Progenitor cell of endocrine pancreas (in vitro differentiated cells): ENCODE data around the gene GMPR2. TPM values are rescaled to one million over a fixed set of nuclear protein-coding genes. Genes with fewer than 3 reads are reported as not detected.

ENCODE experiments used
- DNase-seq: peaks from one replicate; pipeline ENCODE4 v3.0.0; 2021; ENCODE audit warnings: low spot score; ENCODE audit not compliant: unreplicated experiment
- H3K27ac Mint-ChIP-seq: 2 replicates; pipeline ENCODE4 v1.8.0; 2021; ENCODE audit warnings: mild to moderate bottlenecking, moderate library complexity, mixed read lengths
- H3K27me3 Mint-ChIP-seq: 2 replicates; pipeline ENCODE4 v1.8.0; 2021; ENCODE audit warnings: mixed read lengths
- H3K36me3 Mint-ChIP-seq: 2 replicates; pipeline ENCODE4 v1.8.0; 2022; ENCODE audit warnings: mixed read lengths; ENCODE audit not compliant: insufficient read depth
- H3K4me1 Mint-ChIP-seq: 2 replicates; pipeline ENCODE4 v1.8.0; 2021; ENCODE audit warnings: low read depth, mixed read lengths
- H3K4me3 Mint-ChIP-seq: 2 replicates; pipeline ENCODE4 v1.8.0; 2021; ENCODE audit warnings: low read depth, mild to moderate bottlenecking, moderate library complexity, mixed read lengths
- H3K9me3 Mint-ChIP-seq: 2 replicates; pipeline ENCODE4 v1.8.0; 2021; ENCODE audit warnings: low read depth, mixed read lengths
- CTCF ChIP-seq: fragments of 200-600 bp; sonication (generic); IDR thresholded peaks from one replicate; pipeline ENCODE4 v1.5.0; 2021; ENCODE audit warnings: antibody characterized with exemption, mild to moderate bottlenecking; ENCODE audit not compliant: unreplicated experiment
- total RNA-seq: library from RNA; stranded (reverse); gene quantifications from 2 replicates; pipeline ENCODE4 v1.2.1, GENCODE V29; 2021

The GMPR2 gene
- total RNA-seq, 1 donor from 2014 or later = 73.6 TPM

GRCh38 chr14:24285351-24285750 is 52.6 kb downstream of the GMPR2 start:
- no peaks in the 10 kb centered on the region for H3K9me3 Mint-ChIP-seq
- no peaks in the 10 kb centered on the region for H3K27me3 Mint-ChIP-seq
- no peak for DNase-seq
- H3K36me3 Mint-ChIP-seq = peaks cover under 1% of the 10 kb centered on the region
- H3K27ac Mint-ChIP-seq = no peak overlapping the region
- TF ChIP-seq CTCF = no peak
- H3K4me3 Mint-ChIP-seq = no peak overlapping the region
- H3K4me1 Mint-ChIP-seq = no peaks in the 10 kb centered on the region

GRCh38 chr14:24286996-24287395 is 54.3 kb downstream of the GMPR2 start:
- Mint-ChIP-seq H3K27ac (no peak overlapping the region), H3K9me3 (no peaks in the 10 kb centered on the region)
- no peak for TF ChIP-seq CTCF

More at GRCh38 chr14:24286996-24287395, 54.3 kb downstream of the GMPR2 start:
- DNase-seq = no peak
- Mint-ChIP-seq H3K4me3 (no peak overlapping the region), H3K36me3 (peaks cover 3% of the 10 kb centered on the region), H3K27me3 (no peaks in the 10 kb centered on the region), H3K4me1 (no peaks in the 10 kb centered on the region)

Other genes with a start within 250 kb of the GMPR2 start
- gene DHRS4L2, start 244.0 kb upstream of the GMPR2 start, total RNA-seq = 12.2 and 14.0 TPM in 2 replicates
- 4.3 and 4.9 TPM in 2 replicates for gene CARMIL3, start 180.9 kb upstream of the GMPR2 start, total RNA-seq
- not detected in 2 replicates for gene CPNE6, start 161.4 kb upstream of the GMPR2 start, total RNA-seq
- 29.7 and 34.7 TPM in 2 replicates for gene PCK2, start 138.6 kb upstream of the GMPR2 start, total RNA-seq
- gene DCAF11, start 118.2 kb upstream of the GMPR2 start, total RNA-seq = 79.7 and 80.9 TPM in 2 replicates
- gene NRL, start 118.0 kb upstream of the GMPR2 start, total RNA-seq = 2.3 and 2.8 TPM in 2 replicates
- gene FITM1, start 102.3 kb upstream of the GMPR2 start, total RNA-seq = 1.7 and 1.9 TPM in 2 replicates
- gene PSME1, start 96.7 kb upstream of the GMPR2 start, total RNA-seq = 101 and 103 TPM in 2 replicates
- gene EMC9, start 91.3 kb upstream of the GMPR2 start, total RNA-seq = 22.8 and 22.9 TPM in 2 replicates
- gene PSME2, start 86.3 kb upstream of the GMPR2 start, total RNA-seq = 118 and 120 TPM in 2 replicates
- 99.3 and 104 TPM in 2 replicates for gene RNF31, start 85.4 kb upstream of the GMPR2 start, total RNA-seq
- 57.4 and 62.4 TPM in 2 replicates for gene IRF9, start 71.7 kb upstream of the GMPR2 start, total RNA-seq
- gene REC8, start 60.8 kb upstream of the GMPR2 start, total RNA-seq = 380 and 408 TPM in 2 replicates
- gene IPO4, start 44.1 kb upstream of the GMPR2 start, total RNA-seq = 54.9 and 56.4 TPM in 2 replicates
- gene TM9SF1, start 37.5 kb upstream of the GMPR2 start, total RNA-seq = 52.9 and 56.2 TPM in 2 replicates
- 0.29 TPM in 1 of 2 replicates, not detected in the other for gene TSSK4, start 27.2 kb upstream of the GMPR2 start, total RNA-seq
- gene CHMP4A, start 19.4 kb upstream of the GMPR2 start, total RNA-seq = 53.7 and 54.3 TPM in 2 replicates
- gene MDP1, start 16.9 kb upstream of the GMPR2 start, total RNA-seq = 15.2 and 17.7 TPM in 2 replicates
- 161 TPM in 2 replicates for gene NEDD8, start 562 bp upstream of the GMPR2 start, total RNA-seq
- gene TINF2, start 9.7 kb downstream of the GMPR2 start, total RNA-seq = 56.7 and 59.2 TPM in 2 replicates
- gene TGM1, start 30.2 kb downstream of the GMPR2 start, total RNA-seq = 5.8 and 7.0 TPM in 2 replicates
- gene RABGGTA, start 38.7 kb downstream of the GMPR2 start, total RNA-seq = 25.9 and 33.1 TPM in 2 replicates
- gene DHRS1, start 66.9 kb downstream of the GMPR2 start, total RNA-seq = 33.4 and 34.4 TPM in 2 replicates
- gene NOP9, start 66.9 kb downstream of the GMPR2 start, total RNA-seq = 32.4 and 32.6 TPM in 2 replicates
- 1.9 and 3.0 TPM in 2 replicates for gene CIDEB, start 75.0 kb downstream of the GMPR2 start, total RNA-seq
- gene LTB4R2, start 77.2 kb downstream of the GMPR2 start, total RNA-seq = 11.0 and 11.3 TPM in 2 replicates
- gene LTB4R, start 78.6 kb downstream of the GMPR2 start, total RNA-seq = 8.4 TPM in 2 replicates
- 0.46 and 0.75 TPM in 2 replicates for gene ADCY4, start 102.1 kb downstream of the GMPR2 start, total RNA-seq
- 0.62 and 1.5 TPM in 2 replicates for gene RIPK3, start 107.1 kb downstream of the GMPR2 start, total RNA-seq
- 56.6 and 57.6 TPM in 2 replicates for gene NFATC4, start 135.3 kb downstream of the GMPR2 start, total RNA-seq
- gene NYNRIN, start 166.1 kb downstream of the GMPR2 start, total RNA-seq = 38.3 and 40.0 TPM in 2 replicates
- gene CBLN3, start 196.7 kb downstream of the GMPR2 start, total RNA-seq = 1.5 and 1.9 TPM in 2 replicates
- gene KHNYN, start 197.0 kb downstream of the GMPR2 start, total RNA-seq = 74.3 and 77.4 TPM in 2 replicates
- gene SDR39U1, start 209.8 kb downstream of the GMPR2 start, total RNA-seq = 68.1 and 68.2 TPM in 2 replicates